Effector memory CD4-positive, alpha-beta T cell (primary cell): ENCODE data around the gene TRAP1.
"Not testable (repeated sequence)": the region's sequence is repeated elsewhere in the genome, so short reads cannot be mapped to it uniquely, and the experiment has no call there.

Source experiments
- DNase-seq, 3 donors: peaks; one replicate each; pipeline ENCODE4 v3.0.0-alpha.2; 2020
- H3K27ac ChIP-seq: 2 replicates; pipeline ENCODE4 v1.7.0; 2013; ENCODE audit warnings: mild to moderate bottlenecking, low read length, moderate library complexity; ENCODE audit not compliant: insufficient read depth, poor library complexity, severe bottlenecking
- H3K27me3 ChIP-seq: replicated peaks from 2 replicates; pipeline ENCODE4 v1.7.0; 2013; ENCODE audit warnings: mild to moderate bottlenecking, low read length; ENCODE audit not compliant: insufficient read depth, control insufficient read depth, poor library complexity, severe bottlenecking
- H3K36me3 ChIP-seq: 2 replicates; pipeline ENCODE4 v1.7.0; 2013; ENCODE audit warnings: mild to moderate bottlenecking, low read length, moderate library complexity; ENCODE audit not compliant: control insufficient read depth, insufficient read depth
- H3K4me1 ChIP-seq: 2 replicates; pipeline ENCODE4 v1.7.0; 2013; ENCODE audit warnings: low read length, mild to moderate bottlenecking; ENCODE audit not compliant: control insufficient read depth, insufficient read depth, poor library complexity, severe bottlenecking
- H3K4me3 ChIP-seq: 2 replicates; pipeline ENCODE4 v1.7.0; 2013; ENCODE audit warnings: low read length, low read depth, mild to moderate bottlenecking; ENCODE audit not compliant: insufficient read depth, poor library complexity, severe bottlenecking
- H3K9me3 ChIP-seq: 2 replicates; pipeline ENCODE4 v1.7.0; 2013; ENCODE audit warnings: mild to moderate bottlenecking, low read length, moderate library complexity; ENCODE audit not compliant: control insufficient read depth

Gene TRAP1

DNA sequence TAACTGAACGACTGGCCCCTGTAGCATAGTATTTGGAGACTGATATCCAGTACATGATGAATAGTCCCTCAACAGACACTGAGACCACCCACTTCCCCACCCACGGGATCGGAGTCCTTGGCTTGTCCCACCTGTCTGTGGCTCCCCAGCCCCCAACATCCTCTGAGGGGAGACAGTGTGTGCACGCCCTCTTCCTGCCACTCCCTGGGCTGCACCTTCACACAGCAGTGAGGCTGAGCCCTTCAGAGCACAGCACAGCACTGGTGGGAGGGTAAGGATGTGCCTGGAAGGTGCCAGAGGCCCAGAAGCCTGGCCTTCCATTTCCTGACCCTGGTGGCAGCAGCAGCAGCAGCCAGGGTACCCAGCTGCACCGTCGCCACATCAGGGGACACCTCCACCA is 51.8 kb downstream of the TRAP1 start:
- Histone ChIP-seq H3K36me3 (peaks cover 32% of the 10 kb centered on the region), H3K4me3 (no peak overlapping the region), H3K4me1 (peaks cover 10% of the 10 kb centered on the region), H3K27me3 (no peaks in the 10 kb centered on the region), H3K9me3 (no peaks in the 10 kb centered on the region), H3K27ac (peak overlapping the region; percentile 23)
- no peak for DNase-seq

DNA sequence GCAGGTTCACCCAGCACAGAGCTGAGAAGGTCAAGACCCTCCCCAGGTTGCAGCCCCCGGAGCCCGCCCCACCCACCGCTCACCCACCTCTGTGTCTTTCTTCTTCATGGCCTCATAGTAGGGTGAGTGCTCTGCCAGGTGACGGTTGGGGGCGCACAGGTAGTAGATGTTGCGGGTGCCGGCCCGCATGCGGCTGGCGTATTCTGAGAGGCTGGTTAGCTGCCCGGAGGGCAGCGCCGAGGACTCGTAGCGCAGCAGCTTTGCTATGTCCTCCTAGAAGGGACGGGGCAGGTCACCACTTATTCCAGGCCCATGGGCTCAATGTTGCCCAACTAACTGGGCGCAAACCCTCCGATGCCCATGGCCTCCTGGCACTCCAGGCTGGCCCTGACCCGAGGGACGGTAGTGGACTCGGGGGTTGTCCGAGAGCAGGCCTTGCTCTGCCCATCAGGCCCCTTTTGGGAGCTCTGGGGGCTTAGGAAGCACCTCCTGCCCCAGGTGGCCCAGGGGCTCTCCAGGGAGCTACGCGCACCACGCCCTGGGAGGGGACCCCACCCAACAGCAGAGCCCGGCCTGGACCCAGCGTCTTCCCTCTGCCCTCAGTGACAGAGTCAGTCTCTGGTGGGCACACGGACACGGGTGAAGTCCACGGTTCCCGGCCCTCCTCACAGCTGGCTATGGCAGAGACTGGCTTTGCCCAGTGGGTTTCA is 53.0 kb downstream of the TRAP1 start:
- Histone ChIP-seq H3K36me3 (peaks cover 40% of the 10 kb centered on the region), H3K4me1 (peaks cover 10% of the 10 kb centered on the region), H3K9me3 (no peaks in the 10 kb centered on the region), H3K4me3 (no peak overlapping the region), H3K27ac (no peak overlapping the region), H3K27me3 (no peaks in the 10 kb centered on the region)
- DNase-seq, result no peak

DNA sequence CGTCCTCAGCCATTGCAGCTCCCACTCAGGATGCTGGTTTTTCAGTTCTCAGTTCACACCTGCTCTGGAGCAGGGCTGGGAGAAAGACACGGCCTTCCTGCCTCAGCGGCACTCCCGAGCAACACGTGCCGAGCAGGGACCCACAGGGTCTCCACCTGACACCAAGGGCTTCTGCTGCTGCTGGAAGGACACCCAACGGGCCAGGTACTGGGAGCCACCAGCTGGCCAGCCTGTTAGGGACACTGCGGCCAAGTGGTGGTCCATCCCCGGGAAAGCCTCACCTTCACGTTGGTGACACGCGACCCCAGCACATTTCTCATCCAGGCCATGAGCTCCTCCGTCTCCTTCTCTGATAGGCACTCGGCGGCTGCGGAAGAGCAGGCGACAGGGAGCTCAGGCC is 54.7 kb downstream of the TRAP1 start:
- H3K4me3 ChIP-seq, result no peak overlapping the region
- H3K36me3 ChIP-seq, result peaks cover 52% of the 10 kb centered on the region
- no peak for DNase-seq
- no peaks in the 10 kb centered on the region for H3K9me3 ChIP-seq
- H3K27me3 ChIP-seq, result no peaks in the 10 kb centered on the region
- no peak overlapping the region for H3K27ac ChIP-seq
- H3K4me1 ChIP-seq, result peaks cover 10% of the 10 kb centered on the region

DNA sequence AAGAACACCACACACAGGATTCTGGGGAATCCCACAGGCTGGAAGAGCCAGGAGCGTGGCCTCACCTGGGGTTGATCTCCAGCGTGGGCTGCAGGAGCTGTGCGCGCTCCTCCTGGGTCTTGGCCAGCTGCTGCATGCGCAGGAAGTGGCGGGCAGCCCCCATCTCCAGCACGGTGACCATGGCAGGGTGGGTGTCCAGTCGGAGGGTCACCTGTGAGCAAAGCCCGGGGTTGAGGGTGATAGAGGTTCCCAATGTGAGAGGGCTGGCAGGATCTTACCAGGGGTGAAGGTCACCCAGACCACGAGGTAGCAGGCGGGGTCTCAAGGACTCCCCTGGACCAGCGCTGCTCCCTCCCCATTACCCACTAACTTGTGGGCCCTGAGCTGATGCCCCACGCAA is 55.4 kb downstream of the TRAP1 start:
- peaks cover 59% of the 10 kb centered on the region for H3K36me3 ChIP-seq

DNA sequence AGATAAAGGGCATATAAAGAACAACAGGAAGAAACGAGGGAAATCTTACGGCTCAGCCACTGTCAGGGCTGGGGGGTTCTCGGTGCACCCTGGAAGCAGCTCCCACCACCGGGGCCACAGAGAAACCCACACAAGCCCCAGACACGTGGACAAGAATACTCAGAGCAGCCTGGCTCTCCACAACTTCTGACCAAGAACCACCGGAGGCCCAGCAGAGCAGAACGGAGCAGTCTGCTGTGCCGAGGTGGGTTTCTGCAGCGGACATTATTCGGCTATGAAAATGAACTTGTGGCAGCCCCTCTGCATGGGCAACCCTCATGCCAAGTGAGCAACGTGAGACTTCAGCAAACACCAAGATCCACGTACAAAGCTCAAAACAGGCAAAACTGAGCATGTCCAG is 56.0 kb downstream of the TRAP1 start:
- H3K9me3 ChIP-seq, result no peaks in the 10 kb centered on the region
- peaks cover 10% of the 10 kb centered on the region for H3K4me1 ChIP-seq
- no peaks in the 10 kb centered on the region for H3K27me3 ChIP-seq
- no peak for DNase-seq
- no peak overlapping the region for H3K27ac ChIP-seq
- no peak overlapping the region for H3K4me3 ChIP-seq
- H3K36me3 ChIP-seq, result peaks cover 64% of the 10 kb centered on the region

More for the DNA sequence above, 55.4 kb downstream of the TRAP1 start:
- Histone ChIP-seq H3K27ac (no peak overlapping the region), H3K9me3 (no peaks in the 10 kb centered on the region), H3K27me3 (no peaks in the 10 kb centered on the region), H3K4me1 (peaks cover 10% of the 10 kb centered on the region), H3K4me3 (no peak overlapping the region)
- DNase-seq, result no peak

DNA sequence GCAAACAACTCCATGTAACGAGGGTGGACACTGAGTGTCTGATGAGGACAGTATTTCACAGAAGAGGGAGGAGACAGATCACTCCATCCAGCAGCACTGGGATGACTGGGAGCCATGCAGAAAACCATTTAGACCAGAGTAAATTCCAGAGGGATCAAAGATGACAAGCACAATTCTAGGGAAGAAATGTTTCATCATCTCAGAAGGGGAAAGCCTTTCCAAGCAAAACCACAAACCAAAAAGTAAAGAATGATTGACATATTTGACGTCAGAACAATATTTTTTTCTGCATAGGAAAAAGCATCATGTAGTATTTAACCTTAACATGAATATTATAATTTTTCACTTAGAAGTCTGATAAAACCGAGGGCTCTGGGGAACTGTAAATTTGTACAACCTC is 58.1 kb downstream of the TRAP1 start:
- H3K27me3 ChIP-seq, result no peaks in the 10 kb centered on the region
- no peak overlapping the region for H3K27ac ChIP-seq
- peaks cover 65% of the 10 kb centered on the region for H3K36me3 ChIP-seq
- DNase-seq, result no peak
- no peak overlapping the region for H3K4me3 ChIP-seq
- no peaks in the 10 kb centered on the region for H3K9me3 ChIP-seq
- no peaks in the 10 kb centered on the region for H3K4me1 ChIP-seq

DNA sequence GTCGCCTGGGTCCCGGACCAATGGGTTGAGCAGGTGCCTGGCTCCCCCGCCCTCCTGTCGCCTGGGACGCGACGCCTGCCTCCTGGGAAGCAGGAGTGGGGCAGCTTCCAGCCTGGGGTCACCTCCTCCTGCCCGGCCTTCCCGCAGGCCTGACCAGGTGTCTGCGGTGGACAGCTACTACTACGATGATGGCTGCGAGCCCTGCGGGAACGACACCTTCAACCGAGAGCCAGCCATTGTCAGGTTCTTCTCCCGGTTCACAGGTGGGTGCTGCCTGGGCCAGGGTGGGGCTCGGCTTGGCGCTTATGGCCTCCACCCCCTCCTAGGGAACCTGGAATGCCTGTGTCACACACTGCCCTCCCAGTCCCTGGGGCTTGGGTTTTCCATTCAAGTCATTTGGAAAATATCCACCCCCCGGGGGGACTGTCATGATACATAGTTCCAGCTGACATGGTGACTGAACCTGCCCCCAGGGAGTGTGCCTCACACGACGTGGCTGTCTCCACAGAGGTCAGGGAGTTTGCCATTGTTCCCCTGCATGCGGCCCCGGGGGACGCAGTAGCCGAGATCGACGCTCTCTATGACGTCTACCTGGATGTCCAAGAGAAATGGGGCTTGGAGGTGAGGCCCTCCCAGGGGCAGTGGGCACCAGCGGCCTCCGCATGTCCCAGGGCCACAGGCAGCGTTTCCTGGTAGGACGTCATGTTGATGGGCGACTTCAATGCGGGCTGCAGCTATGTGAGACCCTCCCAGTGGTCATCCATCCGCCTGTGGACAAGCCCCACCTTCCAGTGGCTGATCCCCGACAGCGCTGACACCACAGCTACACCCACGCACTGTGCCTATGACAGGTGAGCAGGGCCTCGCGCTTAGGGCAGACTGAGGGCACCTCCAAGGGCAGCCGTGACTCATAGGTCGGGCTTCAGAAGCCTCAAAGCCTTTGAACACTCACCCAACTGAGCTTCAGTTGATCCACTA is 60.5 kb downstream of the TRAP1 start:
- no peaks in the 10 kb centered on the region for H3K27me3 ChIP-seq
- no peak for DNase-seq
- H3K27ac ChIP-seq, result no peak overlapping the region
- no peaks in the 10 kb centered on the region for H3K4me1 ChIP-seq
- H3K9me3 ChIP-seq, result no peaks in the 10 kb centered on the region
- H3K4me3 ChIP-seq, result no peak overlapping the region
- H3K36me3 ChIP-seq, result peaks cover 47% of the 10 kb centered on the region

DNA sequence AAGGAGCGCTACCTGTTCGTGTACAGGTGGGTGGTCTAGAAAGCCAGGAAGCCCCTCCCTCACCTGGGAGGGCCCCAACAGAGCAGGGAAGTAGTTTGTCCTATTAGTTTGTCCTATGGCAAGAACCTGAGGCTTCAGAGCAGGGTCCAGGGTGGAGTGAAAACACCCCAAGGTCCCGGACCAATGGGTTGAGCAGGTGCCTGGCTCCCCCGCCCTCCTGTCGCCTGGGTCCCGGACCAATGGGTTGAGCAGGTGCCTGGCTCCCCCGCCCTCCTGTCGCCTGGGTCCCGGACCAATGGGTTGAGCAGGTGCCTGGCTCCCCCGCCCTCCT is 61.2 kb downstream of the TRAP1 start:
- H3K27me3 ChIP-seq, H3K27ac ChIP-seq, H3K9me3 ChIP-seq, H3K4me3 ChIP-seq, DNase-seq, H3K4me1 ChIP-seq: not testable (repeated sequence)
- H3K36me3 ChIP-seq, result peaks cover 40% of the 10 kb centered on the region

DNA sequence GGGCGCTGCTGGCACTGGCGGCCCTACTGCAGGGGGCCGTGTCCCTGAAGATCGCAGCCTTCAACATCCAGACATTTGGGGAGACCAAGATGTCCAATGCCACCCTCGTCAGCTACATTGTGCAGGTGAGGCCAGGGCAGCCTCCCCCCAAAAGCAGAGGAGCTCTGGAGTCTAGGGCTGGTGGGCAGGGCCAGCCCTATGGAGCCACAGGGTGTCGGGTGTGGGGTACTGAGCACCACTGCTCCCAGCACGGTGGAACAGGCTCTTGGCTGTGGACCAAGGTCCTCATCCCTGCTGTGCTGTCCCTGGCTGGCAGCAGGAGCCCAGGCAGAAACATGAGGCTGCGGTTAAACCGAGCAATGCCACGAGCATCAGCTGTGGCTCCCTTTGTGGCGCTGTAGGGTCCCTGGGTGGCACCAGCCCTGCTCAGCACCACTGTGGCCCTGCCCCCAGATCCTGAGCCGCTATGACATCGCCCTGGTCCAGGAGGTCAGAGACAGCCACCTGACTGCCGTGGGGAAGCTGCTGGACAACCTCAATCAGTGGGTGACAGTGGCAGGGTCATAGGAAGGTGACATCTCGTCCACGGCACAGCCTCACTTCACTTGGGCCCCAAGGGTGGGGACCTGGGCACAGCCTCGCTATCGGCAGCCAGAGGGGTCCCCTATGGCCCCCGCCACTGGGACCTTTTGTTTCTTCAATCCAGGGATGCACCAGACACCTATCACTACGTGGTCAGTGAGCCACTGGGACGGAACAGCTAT is 61.7 kb downstream of the TRAP1 start:
- Histone ChIP-seq H3K9me3 (no peaks in the 10 kb centered on the region), H3K4me3 (no peak overlapping the region), H3K36me3 (peaks cover 37% of the 10 kb centered on the region), H3K27ac (no peak overlapping the region), H3K27me3 (no peaks in the 10 kb centered on the region), H3K4me1 (no peaks in the 10 kb centered on the region)
- DNase-seq, result no peak

DNA sequence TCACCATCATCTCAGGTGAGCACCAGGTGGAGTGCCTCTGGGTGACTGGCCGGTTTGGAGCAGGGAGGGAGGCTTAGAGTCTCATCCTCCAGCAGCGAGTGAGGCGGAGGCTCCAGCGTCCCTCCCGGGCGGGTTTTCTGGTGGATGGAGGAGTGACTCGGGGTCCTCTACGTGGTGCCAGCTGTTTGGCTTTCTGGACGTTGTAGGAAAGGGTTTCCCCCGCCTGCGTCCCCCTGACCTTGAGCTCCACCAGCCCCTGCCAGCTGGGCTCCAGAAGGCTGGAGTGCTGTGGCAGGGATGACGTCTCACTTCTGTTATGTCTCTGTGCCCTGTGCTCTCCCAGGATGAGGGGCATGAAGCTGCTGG is 62.3 kb downstream of the TRAP1 start:
- Histone ChIP-seq H3K4me3 (no peak overlapping the region), H3K9me3 (no peaks in the 10 kb centered on the region), H3K4me1 (no peaks in the 10 kb centered on the region), H3K36me3 (peaks cover 31% of the 10 kb centered on the region), H3K27me3 (no peaks in the 10 kb centered on the region), H3K27ac (no peak overlapping the region)
- no peak for DNase-seq
